CD4-positive, CD25-positive, alpha-beta regulatory T cell (primary cell): Measurements from ENCODE around the gene TEX47. TPM values are rescaled to one million over a fixed set of nuclear protein-coding genes. Genes with fewer than 3 reads are reported as not detected.

ENCODE experiments used
- ATAC-seq, 2 donors: fragments of 150-1000 bp; cut with Tn5 transposase; one replicate each; pipeline ENCODE4 v1.10.0; 2021; ENCODE audit warnings: low read depth in 2 of 2, moderate number of reproducible peaks in 2 of 2, moderate library complexity in 1 of 2
- DNase-seq, 3 donors: peaks; one replicate each; pipeline versions ENCODE4 v3.0.0 to v3.0.0-alpha.2; 2012 to 2022; ENCODE audit warnings: mixed read lengths in 1 of 3
- H3K27ac ChIP-seq: one replicate; pipeline ENCODE4 v1.7.0; 2013; ENCODE audit warnings: mild to moderate bottlenecking, low read length; ENCODE audit not compliant: insufficient read depth, poor library complexity, severe bottlenecking
- H3K27me3 ChIP-seq: one replicate; pipeline ENCODE4 v1.7.0; 2013; ENCODE audit warnings: low read length; ENCODE audit not compliant: control insufficient read depth, insufficient read depth
- H3K36me3 ChIP-seq: one replicate; pipeline ENCODE4 v1.7.0; 2013; ENCODE audit warnings: mild to moderate bottlenecking, low read length, moderate library complexity; ENCODE audit not compliant: control insufficient read depth, insufficient read depth
- H3K4me1 ChIP-seq: 2 replicates; pipeline ENCODE4 v1.7.0; 2013; ENCODE audit warnings: mild to moderate bottlenecking, low read length; ENCODE audit not compliant: insufficient read depth, control insufficient read depth, poor library complexity, severe bottlenecking
- H3K4me3 ChIP-seq: one replicate; pipeline ENCODE4 v1.7.0; 2013; ENCODE audit warnings: low read depth, mild to moderate bottlenecking, low read length, moderate library complexity
- H3K9me3 ChIP-seq, 2 experiments: 1 replicate in 1 of 2; 2 replicates in 1 of 2; pipeline ENCODE4 v1.7.0; 2013; ENCODE audit warnings: low read length in 2 of 2, mild to moderate bottlenecking in 1 of 2, moderate library complexity in 1 of 2; ENCODE audit not compliant: control insufficient read depth in 2 of 2
- H3K27ac Mint-ChIP-seq, 3 donors: one replicate each; pipeline ENCODE4 v1.8.0; 2020 to 2022; ENCODE audit warnings: mild to moderate bottlenecking in 3 of 3, mixed read lengths in 3 of 3, moderate library complexity in 2 of 3
- H3K27me3 Mint-ChIP-seq: one replicate; pipeline ENCODE4 v1.8.0; 2022; ENCODE audit warnings: mild to moderate bottlenecking, mixed read lengths
- H3K36me3 Mint-ChIP-seq: one replicate; pipeline ENCODE4 v1.8.0; 2020; ENCODE audit warnings: mixed read lengths
- H3K4me1 Mint-ChIP-seq, 4 donors: one replicate each; pipeline ENCODE4 v1.8.0; 2020 to 2022; ENCODE audit warnings: mixed read lengths in 4 of 4, mild to moderate bottlenecking in 1 of 4
- H3K4me3 Mint-ChIP-seq, 4 donors: one replicate each; pipeline ENCODE4 v1.8.0; 2020 to 2022; ENCODE audit warnings: mild to moderate bottlenecking in 4 of 4, mixed read lengths in 4 of 4, moderate library complexity in 3 of 4
- H3K9me3 Mint-ChIP-seq, 7 donors: one replicate each; pipeline ENCODE4 v1.8.0; 2020 to 2022; ENCODE audit warnings: mixed read lengths in 7 of 7, mild to moderate bottlenecking in 3 of 7, moderate library complexity in 2 of 7
- polyA plus RNA-seq, 4 donors: library from polyadenylated mRNA; unstranded; fragments of 300-500 nt; fragmentation: Illumina TruSeq; gene quantifications; one replicate each; pipeline ENCODE4 v1.2.3, GENCODE V29; 2021
- total RNA-seq: library from RNA; stranded (reverse); gene quantifications from one replicate; pipeline ENCODE4 v1.2.3, GENCODE V29; 2022

TEX47 gene
- total and polyA plus RNA-seq, 5 donors from 2014 or later = not detected

DNA sequence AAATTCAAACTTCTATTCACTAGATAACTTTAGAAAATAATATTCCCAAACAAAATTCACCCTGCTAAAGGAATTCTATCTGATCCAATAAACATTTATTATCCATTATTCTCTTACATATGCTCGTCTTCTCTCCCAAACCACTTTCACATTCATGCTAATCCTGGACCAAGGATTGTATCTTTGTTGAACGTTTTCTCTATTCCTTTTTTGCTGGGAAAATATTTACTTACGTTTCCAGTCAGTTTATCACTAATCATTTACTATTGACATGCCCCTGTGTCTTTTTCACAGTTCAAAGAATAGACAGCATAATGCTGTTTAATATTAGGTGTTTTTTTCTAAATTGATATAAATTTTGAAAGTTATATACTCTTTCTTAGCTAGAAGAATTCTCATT is 3.2 kb downstream of the TEX47 start:
- Histone ChIP-seq H3K4me3 (no peak overlapping the region), H3K27ac (no peak overlapping the region), H3K27me3 (no peaks in the 10 kb centered on the region), H3K36me3 (no peaks in the 10 kb centered on the region), H3K9me3 (no peaks in the 10 kb centered on the region), H3K4me1 (no peaks in the 10 kb centered on the region)
- Mint-ChIP-seq H3K36me3 (no peaks in the 10 kb centered on the region), H3K9me3 (peaks cover 0 to 1% (median 0%) of the 10 kb centered on the region in 7 donors), H3K27ac (no peak overlapping the region), H3K27me3 (no peaks in the 10 kb centered on the region), H3K4me3 (no peak overlapping the region), H3K4me1 (no peaks in the 10 kb centered on the region)
- no peak for DNase-seq
- ATAC-seq = no peak

DNA sequence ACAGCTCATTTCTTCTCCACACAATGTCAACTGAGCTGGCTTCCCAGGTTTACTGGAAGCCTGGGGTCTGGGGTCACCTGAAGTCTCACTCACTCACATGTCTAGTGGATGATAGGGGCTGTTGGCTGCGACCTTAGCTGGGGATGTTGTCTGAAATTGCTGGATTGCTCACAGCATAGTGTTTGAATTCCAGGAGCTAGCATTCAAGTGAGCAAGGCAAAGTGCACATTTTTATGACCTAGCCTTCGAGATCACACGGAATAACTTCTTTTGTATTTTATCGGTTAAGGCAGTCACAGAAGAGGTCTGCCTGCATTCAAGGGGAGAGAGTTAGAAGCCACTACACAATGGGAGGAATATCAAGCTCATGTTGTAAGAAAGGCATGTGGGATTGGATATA is 3.6 kb downstream of the TEX47 start:
- H3K9me3 ChIP-seq = no peaks in the 10 kb centered on the region

DNA sequence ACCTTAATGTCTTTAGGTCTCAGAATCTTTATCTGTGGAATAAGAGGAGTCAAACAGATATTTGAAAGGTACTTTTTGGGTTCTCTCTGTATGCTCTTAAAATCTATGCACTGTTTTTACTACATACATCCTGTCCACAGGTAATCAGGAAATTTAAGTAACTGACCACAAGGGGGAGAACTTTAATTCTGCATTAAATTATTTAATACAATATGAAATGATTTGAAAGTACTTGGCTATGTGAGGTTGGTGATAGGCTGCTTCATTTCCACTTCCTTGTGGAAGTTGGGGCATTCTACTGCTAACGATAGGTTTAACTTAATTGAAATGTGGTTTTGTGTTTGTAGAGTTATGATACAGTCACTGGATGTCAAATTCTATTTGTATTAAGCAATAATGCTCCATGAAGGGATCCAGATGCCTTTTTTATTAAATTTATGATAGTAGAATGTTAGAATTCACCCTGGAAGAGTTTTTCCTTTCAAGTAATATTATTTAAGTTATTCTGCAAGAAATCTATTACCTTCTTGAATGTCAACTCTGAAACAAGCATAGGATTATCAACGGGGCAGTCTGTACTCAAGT is 6.0 kb downstream of the TEX47 start:
- ATAC-seq = no peak
- no peaks in the 10 kb centered on the region for H3K4me1 ChIP-seq
- H3K27me3 ChIP-seq = no peaks in the 10 kb centered on the region
- H3K4me1 Mint-ChIP-seq = no peaks in the 10 kb centered on the region
- H3K36me3 ChIP-seq = no peaks in the 10 kb centered on the region
- no peak overlapping the region for H3K4me3 Mint-ChIP-seq
- peak in 1 of 3 donors; percentile 4 for DNase-seq
- no peak overlapping the region for H3K27ac ChIP-seq
- H3K4me3 ChIP-seq = no peak overlapping the region
- peak overlapping the region in 1 of 3 donors; percentile 27 for H3K27ac Mint-ChIP-seq
- H3K9me3 ChIP-seq = no peaks in the 10 kb centered on the region
- H3K9me3 Mint-ChIP-seq = peaks cover 0 to 5% (median 0%) of the 10 kb centered on the region in 7 donors
- no peaks in the 10 kb centered on the region for H3K36me3 Mint-ChIP-seq
- H3K27me3 Mint-ChIP-seq = no peaks in the 10 kb centered on the region

More for the DNA sequence above, 3.6 kb downstream of the TEX47 start:
- Histone ChIP-seq H3K27ac (no peak overlapping the region), H3K4me3 (no peak overlapping the region), H3K4me1 (no peaks in the 10 kb centered on the region), H3K36me3 (no peaks in the 10 kb centered on the region), H3K27me3 (no peaks in the 10 kb centered on the region)
- ATAC-seq = no peak
- no peak overlapping the region for H3K4me3 Mint-ChIP-seq
- DNase-seq = no peak
- H3K27me3 Mint-ChIP-seq = no peaks in the 10 kb centered on the region
- H3K4me1 Mint-ChIP-seq = no peaks in the 10 kb centered on the region
- no peaks in the 10 kb centered on the region for H3K36me3 Mint-ChIP-seq
- H3K9me3 Mint-ChIP-seq = peaks cover 0 to 1% (median 0%) of the 10 kb centered on the region in 7 donors
- H3K27ac Mint-ChIP-seq = no peak overlapping the region

DNA sequence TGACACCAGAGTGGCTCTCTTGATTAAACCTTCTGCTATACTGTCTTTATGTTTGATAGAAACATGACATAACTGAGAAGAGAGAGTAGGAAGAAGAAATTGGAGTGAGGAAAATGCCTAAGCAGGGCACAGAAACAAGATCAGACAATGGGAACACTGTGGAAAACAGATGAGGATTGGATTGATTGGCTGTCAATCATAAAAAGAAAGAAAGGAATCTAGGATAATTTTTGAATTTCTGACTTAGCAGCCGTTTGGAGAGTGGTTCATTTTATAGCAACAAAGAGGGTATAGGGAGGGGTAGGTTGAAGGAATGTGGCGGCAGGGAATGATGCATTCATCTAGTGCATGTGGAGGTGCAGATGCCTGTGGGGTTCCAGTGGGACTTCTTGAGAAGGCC is 7.8 kb downstream of the TEX47 start:
- Mint-ChIP-seq H3K36me3 (no peaks in the 10 kb centered on the region), H3K27me3 (no peaks in the 10 kb centered on the region), H3K4me1 (no peaks in the 10 kb centered on the region), H3K4me3 (no peak overlapping the region), H3K9me3 (peaks cover 0 to 5% (median 0%) of the 10 kb centered on the region in 7 donors), H3K27ac (no peak overlapping the region)
- ATAC-seq (no peak), DNase-seq (no peak)
- H3K9me3 ChIP-seq = no peaks in the 10 kb centered on the region
- H3K27ac ChIP-seq = no peak overlapping the region
- no peaks in the 10 kb centered on the region for H3K4me1 ChIP-seq
- H3K36me3 ChIP-seq = no peaks in the 10 kb centered on the region
- no peaks in the 10 kb centered on the region for H3K27me3 ChIP-seq
- H3K4me3 ChIP-seq = no peak overlapping the region

DNA sequence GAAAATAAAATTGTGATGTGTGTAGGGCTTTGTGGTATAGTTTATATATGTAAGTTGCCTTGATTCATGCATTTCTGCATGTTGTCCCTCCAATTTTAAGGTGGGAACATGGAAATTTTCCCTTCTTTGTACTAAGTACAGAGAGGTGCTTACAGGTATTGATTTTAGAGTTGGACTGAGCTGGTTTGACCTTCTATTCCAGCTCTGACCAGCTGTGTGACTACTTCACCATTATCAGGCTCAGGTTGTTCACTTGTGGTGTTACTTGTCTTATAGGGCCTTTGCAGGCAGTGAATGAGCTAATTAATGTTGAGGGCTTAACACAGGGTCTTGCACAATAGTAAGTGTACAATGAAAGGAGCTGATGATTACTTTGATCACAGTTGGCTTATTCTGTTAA is 19.7 kb downstream of the TEX47 start:
- peaks cover 0 to 1% (median 0%) of the 10 kb centered on the region in 4 donors for H3K4me1 Mint-ChIP-seq
- H3K4me3 ChIP-seq = no peak overlapping the region
- no peaks in the 10 kb centered on the region for H3K4me1 ChIP-seq
- no peak overlapping the region for H3K4me3 Mint-ChIP-seq
- H3K36me3 ChIP-seq = no peaks in the 10 kb centered on the region
- H3K9me3 ChIP-seq = no peaks in the 10 kb centered on the region
- no peak overlapping the region for H3K27ac ChIP-seq
- H3K36me3 Mint-ChIP-seq = no peaks in the 10 kb centered on the region
- no peaks in the 10 kb centered on the region for H3K27me3 ChIP-seq
- DNase-seq = no peak
- H3K9me3 Mint-ChIP-seq = peaks cover 0 to 4% (median 0%) of the 10 kb centered on the region in 7 donors
- no peak for ATAC-seq
- no peak overlapping the region for H3K27ac Mint-ChIP-seq
- no peaks in the 10 kb centered on the region for H3K27me3 Mint-ChIP-seq

DNA sequence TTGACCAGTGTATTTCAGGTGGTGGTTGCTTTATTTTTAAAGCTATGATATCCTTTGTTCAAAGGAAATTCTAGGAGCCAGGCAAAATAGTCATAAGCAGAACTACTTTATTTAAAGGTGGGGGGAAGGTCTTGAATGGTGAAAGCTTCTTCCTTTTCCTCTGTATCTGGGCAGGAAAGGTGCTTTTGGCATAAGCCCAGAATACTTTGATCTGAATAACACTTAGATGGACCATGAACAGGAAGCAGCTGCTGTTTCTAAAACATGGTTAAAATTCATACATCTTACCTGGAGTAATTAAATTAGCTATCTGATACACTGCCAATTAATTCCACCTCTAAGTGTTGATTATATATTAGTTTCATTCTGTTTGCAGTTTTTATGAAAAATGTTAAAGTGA is 22.8 kb downstream of the TEX47 start:
- Mint-ChIP-seq H3K4me1 (peaks cover 0 to 1% (median 0%) of the 10 kb centered on the region in 4 donors), H3K27ac (no peak overlapping the region), H3K4me3 (no peak overlapping the region), H3K9me3 (peaks cover 0 to 4% (median 0%) of the 10 kb centered on the region in 7 donors), H3K27me3 (no peaks in the 10 kb centered on the region), H3K36me3 (no peaks in the 10 kb centered on the region)
- Histone ChIP-seq H3K4me1 (no peaks in the 10 kb centered on the region), H3K4me3 (no peak overlapping the region), H3K27ac (no peak overlapping the region), H3K36me3 (no peaks in the 10 kb centered on the region), H3K9me3 (no peaks in the 10 kb centered on the region), H3K27me3 (no peaks in the 10 kb centered on the region)
- DNase-seq = no peak
- no peak for ATAC-seq

DNA sequence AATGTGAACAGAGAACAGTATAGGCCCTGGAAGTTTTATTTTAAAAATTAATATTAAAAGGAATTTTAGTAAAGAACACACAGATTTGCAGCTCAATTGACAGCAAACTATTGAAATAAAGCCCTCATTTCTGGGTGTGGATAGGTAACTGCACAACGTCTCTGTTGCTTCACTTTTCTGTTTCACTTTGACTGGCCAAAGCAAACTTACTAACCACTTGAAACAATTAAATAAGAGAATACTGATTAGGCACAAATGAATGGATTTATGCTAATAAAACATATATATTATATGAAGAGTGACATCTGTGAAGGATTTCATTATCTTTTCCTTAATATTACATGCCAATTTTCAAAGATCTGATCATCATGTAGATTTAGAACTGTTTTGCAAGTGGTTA is 24.1 kb downstream of the TEX47 start:
- H3K27me3 Mint-ChIP-seq = no peaks in the 10 kb centered on the region
- no peak for ATAC-seq

DNA sequence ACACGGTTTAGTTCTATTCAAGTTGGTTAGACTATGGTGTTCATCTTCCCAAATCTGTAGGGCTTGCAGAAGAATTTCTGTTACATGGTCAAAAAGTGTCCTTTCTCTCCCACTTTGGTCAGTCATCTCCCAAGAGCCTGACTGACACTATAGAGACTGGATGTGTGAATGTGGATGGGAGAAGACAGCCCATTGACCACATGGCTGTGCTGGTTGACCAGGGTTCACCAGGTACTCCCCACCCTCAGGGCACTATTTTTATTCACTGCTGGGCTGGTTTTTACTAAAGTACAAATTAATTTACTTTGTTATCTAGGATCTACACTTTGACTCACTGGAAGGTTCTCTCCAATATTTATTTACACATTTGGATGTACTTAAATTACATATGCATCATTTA is 33.8 kb downstream of the TEX47 start:
- no peak overlapping the region for H3K27ac Mint-ChIP-seq
- H3K36me3 Mint-ChIP-seq = no peaks in the 10 kb centered on the region
- Histone ChIP-seq H3K36me3 (no peaks in the 10 kb centered on the region), H3K27me3 (peaks cover 5% of the 10 kb centered on the region), H3K9me3 (no peaks in the 10 kb centered on the region), H3K4me3 (no peak overlapping the region), H3K4me1 (no peaks in the 10 kb centered on the region), H3K27ac (no peak overlapping the region)
- peaks cover 21% of the 10 kb centered on the region for H3K27me3 Mint-ChIP-seq
- no peaks in the 10 kb centered on the region for H3K4me1 Mint-ChIP-seq
- no peak for DNase-seq
- ATAC-seq = no peak
- no peak overlapping the region for H3K4me3 Mint-ChIP-seq
- H3K9me3 Mint-ChIP-seq = peaks cover 0 to 3% (median 0%) of the 10 kb centered on the region in 7 donors

More for the DNA sequence above, 24.1 kb downstream of the TEX47 start:
- Mint-ChIP-seq H3K4me1 (peaks cover 0 to 1% (median 0%) of the 10 kb centered on the region in 4 donors), H3K36me3 (no peaks in the 10 kb centered on the region), H3K9me3 (peaks cover 0 to 5% (median 0%) of the 10 kb centered on the region in 7 donors), H3K4me3 (no peak overlapping the region), H3K27ac (no peak overlapping the region)
- DNase-seq = no peak
- H3K36me3 ChIP-seq = no peaks in the 10 kb centered on the region
- H3K9me3 ChIP-seq = no peaks in the 10 kb centered on the region
- no peaks in the 10 kb centered on the region for H3K4me1 ChIP-seq
- H3K27me3 ChIP-seq = no peaks in the 10 kb centered on the region
- no peak overlapping the region for H3K4me3 ChIP-seq
- H3K27ac ChIP-seq = no peak overlapping the region
